Measurements from ENCODE around the gene YWHAQ.

Gene YWHAQ

GRCh38 chr2:9655441-9656269, 24.9 kb upstream of the YWHAQ start:
- DNase-seq (ENCODE audit: low read depth), result peak; percentile 23

- DNase-seq (ENCODE audit: low read depth), result no peak
These were observed 23.8 kb upstream of the YWHAQ start for GRCh38 chr2:9654452-9655100.

GRCh38 chr2:9653485-9654271, 22.9 kb upstream of the YWHAQ start:
- DNase-seq (ENCODE audit: low read depth), result no peak

- DNase-seq (ENCODE audit: low read depth), result no peak
These were observed 22.2 kb upstream of the YWHAQ start for GRCh38 chr2:9652898-9653479.

GRCh38 chr2:9652267-9652666, 21.5 kb upstream of the YWHAQ start:
- DNase-seq (ENCODE audit: low read depth), result no peak

- no peak for DNase-seq (ENCODE audit: low read depth)
These were observed 19.5 kb upstream of the YWHAQ start for GRCh38 chr2:9650119-9650821.

- DNase-seq (ENCODE audit: low read depth), result no peak
These were observed 18.5 kb upstream of the YWHAQ start for GRCh38 chr2:9649261-9649660.

- DNase-seq (ENCODE audit: low read depth), result no peak
These were observed 18.0 kb upstream of the YWHAQ start for GRCh38 chr2:9648821-9649220.

GRCh38 chr2:9647884-9648283, 17.1 kb upstream of the YWHAQ start:
- DNase-seq (ENCODE audit: low read depth), result no peak

- DNase-seq (ENCODE audit: low read depth), result no peak
These were observed 15.6 kb upstream of the YWHAQ start for GRCh38 chr2:9646196-9647030.

GRCh38 chr2:9644603-9645002, 13.8 kb upstream of the YWHAQ start:
- no peak for DNase-seq (ENCODE audit: low read depth)

GRCh38 chr2:9644021-9644420, 13.2 kb upstream of the YWHAQ start:
- DNase-seq (ENCODE audit: low read depth), result no peak

- no peak for DNase-seq (ENCODE audit: low read depth)
These were observed 10.8 kb upstream of the YWHAQ start for GRCh38 chr2:9641641-9642040.

- no peak for DNase-seq (ENCODE audit: low read depth)
These were observed 9.8 kb upstream of the YWHAQ start for GRCh38 chr2:9640403-9641104.

GRCh38 chr2:9639740-9640343, 9.0 kb upstream of the YWHAQ start:
- DNase-seq (ENCODE audit: low read depth), result no peak

- DNase-seq (ENCODE audit: low read depth), result no peak
These were observed 8.3 kb upstream of the YWHAQ start for GRCh38 chr2:9639000-9639602.

- DNase-seq (ENCODE audit: low read depth), result no peak
These were observed 7.7 kb upstream of the YWHAQ start for GRCh38 chr2:9638532-9638931.

GRCh38 chr2:9637330-9637729, 6.5 kb upstream of the YWHAQ start:
- DNase-seq (ENCODE audit: low read depth), result no peak

- DNase-seq (ENCODE audit: low read depth), result no peak
These were observed 3.3 kb upstream of the YWHAQ start for GRCh38 chr2:9634133-9634532.

All from stimulated activated CD8-positive, alpha-beta memory T cell treated with anti-CD3 and anti-CD28 coated beads, Interleukin-12 subunit alpha, Interleukin-12 subunit beta, amount 100 ng/mL, for 1 hour (primary cell).